H4 (cell line): ENCODE data around the gene LAMB4. TPM values are rescaled to one million over a fixed set of nuclear protein-coding genes. Genes with fewer than 3 reads are reported as not detected.

Experiments
- total RNA-seq: library from RNA; depleted of rRNA; stranded (reverse); fragments of >200 nt; shearing (Covaris generic); gene quantifications from 2 replicates; pipeline ENCODE4 v1.2.3, GENCODE V29; 2014; rRNA removed

The LAMB4 gene
- total RNA-seq, 1 experiment from 2014 or later, result 3.2 TPM

Other genes with a start within 250 kb of the LAMB4 start
- 127 and 130 TPM in 2 replicates for gene DLD, start 239.2 kb downstream of the LAMB4 start, total RNA-seq
- gene LAMB1, start 127.2 kb downstream of the LAMB4 start, total RNA-seq, result 128 and 140 TPM in 2 replicates